WTC11 (cell line): ENCODE measurements around the gene ALDH1A2.

Source experiments
- ATF2 ChIP-seq: sonication (generic); formaldehyde crosslinking; IDR thresholded peaks from 2 replicates; pipeline ENCODE4 v1.8.1; 2022; ENCODE audit warnings: low read depth, missing genetic modification reagents, borderline replicate concordance
- CREB1 ChIP-seq: sonication (generic); formaldehyde crosslinking; IDR thresholded peaks from 2 replicates; pipeline ENCODE4 v1.8.0; 2023; ENCODE audit warnings: mild to moderate bottlenecking, missing genetic modification reagents
- JUN ChIP-seq: sonication (generic); formaldehyde crosslinking; IDR thresholded peaks from 2 replicates; pipeline ENCODE4 v1.8.0; 2023; ENCODE audit warnings: mild to moderate bottlenecking, missing genetic modification reagents
- SMAD3 ChIP-seq: sonication (generic); formaldehyde crosslinking; IDR thresholded peaks from 2 replicates; pipeline ENCODE4 v1.8.0; 2022; ENCODE audit warnings: missing genetic modification reagents, mild to moderate bottlenecking, borderline replicate concordance
- TEAD4 ChIP-seq: sonication (generic); formaldehyde crosslinking; IDR thresholded peaks from 2 replicates; pipeline ENCODE4 v1.8.0; 2022; ENCODE audit warnings: mild to moderate bottlenecking, missing genetic modification reagents
- ZNF138 ChIP-seq: sonication (generic); formaldehyde crosslinking; conservative IDR thresholded peaks from 2 replicates; pipeline ENCODE4 v1.8.1; 2022; ENCODE audit warnings: mild to moderate bottlenecking, moderate library complexity, missing genetic modification reagents
- ZNF263 ChIP-seq: sonication (generic); formaldehyde crosslinking; IDR thresholded peaks from 2 replicates; pipeline ENCODE4 v1.8.1; 2022; ENCODE audit warnings: low read depth, mild to moderate bottlenecking, moderate library complexity, missing genetic modification reagents
- TF ChIP-seq, protein P1 (sequence below): fragments of 200-600 bp; IDR thresholded peaks from 2 replicates; pipeline ENCODE4 v1.8.0; 2022; ENCODE audit warnings: antibody characterized with exemption
- TF ChIP-seq, protein P2 (sequence below): sonication (generic); formaldehyde crosslinking; IDR thresholded peaks from 2 replicates; pipeline ENCODE4 v1.8.1; 2022; ENCODE audit warnings: mild to moderate bottlenecking, moderate library complexity, missing genetic modification reagents
- TF ChIP-seq, protein P3 (sequence below): sonication (generic); formaldehyde crosslinking; IDR thresholded peaks from 2 replicates; pipeline ENCODE4 v1.8.0; 2022; ENCODE audit warnings: mild to moderate bottlenecking, missing genetic modification reagents

GRCh38 chr15:57941816-57942215 lies 123.7 kb downstream of the ALDH1A2 start:
- TF ChIP-seq, protein P1, sequence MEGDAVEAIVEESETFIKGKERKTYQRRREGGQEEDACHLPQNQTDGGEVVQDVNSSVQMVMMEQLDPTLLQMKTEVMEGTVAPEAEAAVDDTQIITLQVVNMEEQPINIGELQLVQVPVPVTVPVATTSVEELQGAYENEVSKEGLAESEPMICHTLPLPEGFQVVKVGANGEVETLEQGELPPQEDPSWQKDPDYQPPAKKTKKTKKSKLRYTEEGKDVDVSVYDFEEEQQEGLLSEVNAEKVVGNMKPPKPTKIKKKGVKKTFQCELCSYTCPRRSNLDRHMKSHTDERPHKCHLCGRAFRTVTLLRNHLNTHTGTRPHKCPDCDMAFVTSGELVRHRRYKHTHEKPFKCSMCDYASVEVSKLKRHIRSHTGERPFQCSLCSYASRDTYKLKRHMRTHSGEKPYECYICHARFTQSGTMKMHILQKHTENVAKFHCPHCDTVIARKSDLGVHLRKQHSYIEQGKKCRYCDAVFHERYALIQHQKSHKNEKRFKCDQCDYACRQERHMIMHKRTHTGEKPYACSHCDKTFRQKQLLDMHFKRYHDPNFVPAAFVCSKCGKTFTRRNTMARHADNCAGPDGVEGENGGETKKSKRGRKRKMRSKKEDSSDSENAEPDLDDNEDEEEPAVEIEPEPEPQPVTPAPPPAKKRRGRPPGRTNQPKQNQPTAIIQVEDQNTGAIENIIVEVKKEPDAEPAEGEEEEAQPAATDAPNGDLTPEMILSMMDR: no peak
- TF ChIP-seq, protein P2, sequence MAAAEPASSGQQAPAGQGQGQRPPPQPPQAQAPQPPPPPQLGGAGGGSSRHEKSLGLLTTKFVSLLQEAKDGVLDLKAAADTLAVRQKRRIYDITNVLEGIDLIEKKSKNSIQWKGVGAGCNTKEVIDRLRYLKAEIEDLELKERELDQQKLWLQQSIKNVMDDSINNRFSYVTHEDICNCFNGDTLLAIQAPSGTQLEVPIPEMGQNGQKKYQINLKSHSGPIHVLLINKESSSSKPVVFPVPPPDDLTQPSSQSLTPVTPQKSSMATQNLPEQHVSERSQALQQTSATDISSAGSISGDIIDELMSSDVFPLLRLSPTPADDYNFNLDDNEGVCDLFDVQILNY (CRISPR knock-in tag): no peak
- TF ChIP-seq JUN (CRISPR knock-in tag) (no peak), ZNF138 (no peak), ATF2 (CRISPR knock-in tag) (no peak), ZNF263 (no peak), TEAD4 (CRISPR knock-in tag) (no peak), SMAD3 (CRISPR knock-in tag) (no peak), CREB1 (CRISPR knock-in tag) (no peak)
- TF ChIP-seq, protein P3, sequence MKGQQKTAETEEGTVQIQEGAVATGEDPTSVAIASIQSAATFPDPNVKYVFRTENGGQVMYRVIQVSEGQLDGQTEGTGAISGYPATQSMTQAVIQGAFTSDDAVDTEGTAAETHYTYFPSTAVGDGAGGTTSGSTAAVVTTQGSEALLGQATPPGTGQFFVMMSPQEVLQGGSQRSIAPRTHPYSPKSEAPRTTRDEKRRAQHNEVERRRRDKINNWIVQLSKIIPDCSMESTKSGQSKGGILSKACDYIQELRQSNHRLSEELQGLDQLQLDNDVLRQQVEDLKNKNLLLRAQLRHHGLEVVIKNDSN (CRISPR knock-in tag): no peak
